LHCN-M2 (cell line): ENCODE data around the gene LTB4R2. TPM values are rescaled to one million over a fixed set of nuclear protein-coding genes. Genes with fewer than 3 reads are reported as not detected.
A peak's percentile ranks its signal among the peaks of the same experiment; 100 is the strongest.

ENCODE experiments used
- DNase-seq: peaks from one replicate; pipeline ENCODE4 v3.0.0-alpha.2; 2012; ENCODE audit warnings: low read depth
- polyA plus RNA-seq: library from polyadenylated mRNA; unstranded; fragments of >200 nt; gene quantifications from one replicate; pipeline ENCODE4 v1.2.1, GENCODE V29; 2012; ENCODE audit warnings: missing spikeins
- total RNA-seq: library from RNA; depleted of rRNA; stranded (reverse); fragments of >200 nt; gene quantifications from 2 replicates; pipeline ENCODE4 v1.2.3, GENCODE V29; 2014; rRNA removed

LTB4R2 gene
- 2.4 and 2.5 TPM in 2 replicates for total RNA-seq
- polyA plus RNA-seq, result 1.2 TPM

- no peak for DNase-seq
Measured at GRCh38 chr14:24309538-24310264, at the start of gene LTB4R2. Gene LTB4R2, plus strand, starts transcription at chr14:24310140. Its CDS starts 525 bp downstream, at chr14:24310665.

DNA sequence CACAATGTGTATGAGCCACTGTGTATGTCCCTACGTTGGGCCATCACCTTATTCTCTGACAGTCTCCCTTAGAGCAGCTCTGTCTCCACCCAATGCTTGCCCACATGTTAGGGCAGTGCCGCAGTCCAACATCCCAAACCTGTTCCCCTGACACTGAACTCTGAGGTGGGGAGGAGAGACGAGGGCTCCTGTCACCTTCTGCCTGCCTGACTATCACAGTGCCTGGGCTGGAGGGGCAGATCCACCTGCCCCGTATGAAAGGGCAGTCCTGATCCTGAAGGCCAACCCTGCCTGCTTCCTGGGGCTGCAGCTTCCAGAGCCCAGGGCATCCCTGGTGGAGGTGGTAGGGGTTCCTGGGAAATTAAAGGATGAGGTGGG is 49.2 kb upstream of the LTB4R2 start:
- DNase-seq, result no peak

DNA sequence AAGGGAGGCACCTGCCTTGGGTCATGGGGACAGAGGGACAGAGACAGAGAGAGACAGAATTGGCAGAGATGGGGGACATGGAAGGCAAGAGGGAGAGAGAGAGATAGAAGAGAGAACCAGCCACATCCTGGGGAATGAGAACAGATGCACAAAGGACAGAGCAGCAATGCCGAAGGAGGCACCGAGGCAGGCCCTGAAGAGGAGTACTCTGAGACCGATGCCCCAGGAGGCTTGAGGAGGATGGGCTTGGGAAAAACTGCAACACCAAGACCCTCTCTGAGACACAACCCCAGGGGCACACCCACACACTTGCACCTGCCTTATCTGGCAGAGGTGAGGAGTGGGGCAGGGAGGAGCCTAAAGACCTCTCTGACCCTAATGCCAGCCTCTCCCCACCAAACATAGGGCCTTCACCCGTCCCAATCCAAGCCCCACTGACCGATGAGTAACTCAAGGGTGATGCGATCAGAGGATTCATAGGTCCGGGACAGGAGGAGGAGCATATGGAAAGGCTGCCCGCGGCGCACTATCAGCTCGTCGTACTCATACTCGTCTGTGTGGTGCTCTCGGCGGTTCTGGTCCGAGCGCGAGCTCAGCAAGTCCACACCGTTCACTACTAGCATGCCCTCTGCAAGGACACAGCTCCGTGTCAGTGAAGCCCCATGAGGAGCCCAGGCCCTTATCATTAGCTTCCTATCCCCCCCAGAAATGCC is 48.5 kb upstream of the LTB4R2 start:
- no peak for DNase-seq

DNA sequence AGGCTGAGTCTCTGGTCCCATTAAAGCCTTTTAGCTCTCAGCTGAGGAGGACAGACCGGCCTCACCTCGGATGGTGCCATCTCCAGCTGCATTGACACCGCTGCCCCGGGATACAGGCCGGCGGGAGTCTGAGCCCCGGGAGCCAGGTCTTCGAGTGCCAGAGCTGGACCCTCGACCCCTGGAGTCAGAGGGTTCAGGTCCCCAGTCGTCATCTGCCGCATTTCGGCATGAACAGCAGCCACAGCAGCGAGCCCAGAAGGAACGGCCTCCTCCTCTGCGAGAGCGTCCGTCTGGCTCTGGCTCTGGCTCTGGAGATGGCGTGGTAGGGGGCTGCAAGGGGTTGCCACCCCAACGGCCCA is 48.0 kb upstream of the LTB4R2 start:
- no peak for DNase-seq

DNA sequence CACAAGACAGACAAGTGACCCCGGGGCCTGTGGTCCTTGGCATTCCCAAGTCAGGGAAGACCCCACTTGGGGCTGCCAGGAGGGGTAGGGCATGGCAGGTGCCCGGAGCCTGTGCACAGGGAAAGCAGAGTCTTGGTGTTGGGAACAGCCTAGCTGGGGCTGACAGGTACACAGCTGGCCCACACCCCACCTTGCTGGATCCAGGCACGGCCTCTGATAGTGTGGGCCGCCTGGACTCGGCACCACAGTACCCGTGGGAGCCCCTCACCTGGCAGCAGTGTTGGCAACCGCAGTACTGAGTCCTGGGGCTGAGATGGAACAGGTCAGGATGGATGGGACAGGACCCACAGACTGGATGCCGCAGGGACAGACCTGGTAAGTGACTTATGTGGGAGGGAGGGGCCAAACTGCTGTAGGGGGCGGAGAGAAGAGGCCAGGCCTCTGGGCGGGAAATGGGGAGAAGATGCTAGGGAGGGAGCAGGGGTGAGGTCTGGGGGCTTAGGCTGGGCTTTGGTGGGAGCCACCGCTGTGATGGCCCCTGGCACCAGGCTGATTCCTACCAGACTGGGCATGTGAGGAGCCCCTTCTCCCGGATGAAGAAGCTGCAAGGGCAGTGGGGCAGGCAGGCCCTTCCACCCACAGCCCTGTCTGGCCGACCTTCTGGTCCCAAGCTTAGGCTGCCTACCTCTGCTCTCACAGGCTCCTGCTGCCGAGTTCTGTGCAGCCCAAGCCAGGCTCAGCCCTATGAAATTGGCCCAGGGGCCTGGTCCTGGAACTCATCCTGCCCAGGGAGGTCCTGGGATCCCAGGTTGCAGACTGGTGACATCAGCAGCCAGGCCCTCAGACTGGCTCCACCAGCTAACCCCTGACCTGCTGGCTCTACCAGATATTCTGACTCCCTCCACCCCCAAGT is 46.9 kb upstream of the LTB4R2 start, which contains the start of gene TGM1:
Gene TGM1, minus strand, starts transcription at position 357 of the 913 bp plus-strand sequence. CDS start 825 bp downstream, outside the sequence.
- no peak for DNase-seq

DNA sequence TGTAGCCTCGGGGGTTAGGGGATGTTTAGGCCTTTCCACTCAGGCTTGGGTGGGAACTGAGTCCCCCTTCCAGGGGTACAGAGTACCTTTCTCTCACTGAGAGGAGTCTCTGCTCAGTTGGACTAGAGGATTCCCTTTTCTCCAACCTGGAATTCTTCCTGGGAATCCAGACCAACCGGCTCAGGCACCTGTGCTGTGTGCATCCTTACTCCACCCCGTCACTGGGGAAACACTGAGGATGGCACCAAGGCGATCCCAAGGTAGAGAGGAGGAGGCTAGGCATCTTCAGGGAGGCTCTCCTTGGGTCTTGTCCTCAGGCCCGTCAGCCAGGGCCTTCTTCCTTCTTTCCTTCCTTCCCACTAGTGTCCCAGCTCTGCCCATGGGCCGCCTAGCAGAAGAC is 46.1 kb upstream of the LTB4R2 start:
- DNase-seq, result no peak

- no peak for DNase-seq
Measured at GRCh38 chr14:24264298-24264697, 45.6 kb upstream of the LTB4R2 start.

DNA sequence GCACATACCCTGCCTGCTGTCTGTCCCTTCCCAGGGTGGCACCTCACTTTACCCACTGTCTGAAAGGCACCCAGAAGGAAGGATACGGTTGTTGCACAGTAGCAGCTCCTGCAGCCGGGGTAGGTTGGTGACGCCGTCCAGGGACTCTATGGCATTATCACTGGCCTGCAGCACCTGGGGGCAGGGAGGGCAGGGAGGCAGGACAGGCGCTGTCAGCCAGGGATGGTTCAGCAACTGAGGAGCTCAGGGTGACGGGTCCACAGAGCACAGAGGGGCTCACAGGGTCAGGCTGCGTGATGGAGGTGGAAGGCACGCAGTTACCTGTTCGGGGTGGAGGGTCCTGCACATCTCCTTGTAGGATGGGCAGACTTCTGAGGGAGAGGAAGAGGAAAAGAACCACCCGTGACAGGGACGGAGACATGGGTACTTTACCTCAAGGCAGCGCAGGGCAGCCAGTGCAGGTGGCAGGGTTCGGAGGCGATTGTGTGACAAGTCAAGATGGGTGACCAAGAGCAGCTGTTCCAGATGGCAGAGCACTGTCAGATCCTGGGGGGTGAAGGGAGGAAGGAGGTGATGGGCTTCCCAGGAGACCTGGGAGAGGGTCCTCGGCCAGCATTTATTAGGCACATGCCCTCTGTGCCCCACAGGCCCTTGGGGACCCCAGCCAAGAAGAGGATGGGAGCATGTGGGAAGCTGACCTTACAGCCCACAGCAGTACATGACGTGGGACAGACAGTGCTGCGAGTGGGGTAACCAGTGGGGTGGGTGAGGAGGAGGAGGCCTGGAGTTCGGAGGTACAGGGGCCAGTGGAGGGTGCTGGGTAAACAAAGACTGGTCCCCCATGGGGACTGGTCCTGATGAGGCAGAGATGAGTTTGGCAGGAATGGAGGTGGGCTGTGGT is 43.3 kb upstream of the LTB4R2 start:
- no peak for DNase-seq

DNA sequence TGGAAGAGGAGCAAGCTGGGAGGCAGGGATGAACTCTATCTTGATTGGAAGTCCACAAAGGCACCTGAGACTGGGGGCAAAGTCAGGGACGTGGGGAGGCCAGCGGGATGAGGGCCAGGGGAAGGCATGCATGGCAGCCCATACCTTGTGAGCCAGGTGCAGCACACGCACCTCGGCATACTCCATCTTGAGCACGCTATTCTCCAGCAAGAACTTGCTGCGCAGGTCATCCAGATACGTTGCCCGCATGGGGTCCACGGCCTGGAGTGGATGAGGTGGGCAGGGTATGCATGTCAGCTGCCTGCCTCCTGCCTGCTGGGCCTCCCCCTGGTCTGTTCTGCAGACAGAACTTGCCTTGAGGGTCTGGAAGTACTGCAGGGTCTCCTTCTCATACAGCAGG is 42.4 kb upstream of the LTB4R2 start:
- DNase-seq, result no peak

GRCh38 chr14:24268225-24268624 is 41.7 kb upstream of the LTB4R2 start:
- no peak for DNase-seq

GRCh38 chr14:24269368-24269767 is 40.6 kb upstream of the LTB4R2 start:
- no peak for DNase-seq

DNA sequence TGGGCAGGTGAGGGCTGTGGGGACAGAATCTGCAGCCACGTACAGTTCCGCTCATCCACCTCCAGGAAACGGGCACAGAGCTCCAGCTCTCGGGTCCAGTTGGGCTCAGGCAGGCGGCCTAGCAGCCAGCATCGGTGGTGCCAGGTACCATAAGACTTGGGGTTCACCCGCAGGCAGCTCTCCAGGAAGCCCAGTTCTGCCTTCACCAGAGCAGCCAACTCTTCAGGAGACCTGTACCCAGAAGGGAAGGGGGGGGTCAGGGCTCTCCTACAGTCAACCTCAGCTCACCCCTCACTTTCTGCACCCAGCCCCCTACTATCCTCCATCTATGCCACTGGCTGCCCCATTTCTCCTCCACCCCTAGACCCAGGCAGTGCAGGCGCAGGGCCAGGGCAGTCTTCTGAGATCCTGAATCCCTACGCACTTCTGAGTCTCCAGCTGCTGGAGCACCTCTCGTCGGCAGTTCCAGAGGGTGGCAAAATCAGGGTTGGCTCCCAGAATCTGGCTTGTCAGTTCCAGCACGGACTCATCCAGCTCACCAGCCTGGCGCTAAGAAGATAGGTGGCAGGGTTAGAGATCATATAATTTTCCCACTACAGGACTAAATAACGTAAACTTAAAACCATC is 39.9 kb upstream of the LTB4R2 start:
- DNase-seq, result no peak

GRCh38 chr14:24270537-24271133 is 39.3 kb upstream of the LTB4R2 start:
- no peak for DNase-seq

DNA sequence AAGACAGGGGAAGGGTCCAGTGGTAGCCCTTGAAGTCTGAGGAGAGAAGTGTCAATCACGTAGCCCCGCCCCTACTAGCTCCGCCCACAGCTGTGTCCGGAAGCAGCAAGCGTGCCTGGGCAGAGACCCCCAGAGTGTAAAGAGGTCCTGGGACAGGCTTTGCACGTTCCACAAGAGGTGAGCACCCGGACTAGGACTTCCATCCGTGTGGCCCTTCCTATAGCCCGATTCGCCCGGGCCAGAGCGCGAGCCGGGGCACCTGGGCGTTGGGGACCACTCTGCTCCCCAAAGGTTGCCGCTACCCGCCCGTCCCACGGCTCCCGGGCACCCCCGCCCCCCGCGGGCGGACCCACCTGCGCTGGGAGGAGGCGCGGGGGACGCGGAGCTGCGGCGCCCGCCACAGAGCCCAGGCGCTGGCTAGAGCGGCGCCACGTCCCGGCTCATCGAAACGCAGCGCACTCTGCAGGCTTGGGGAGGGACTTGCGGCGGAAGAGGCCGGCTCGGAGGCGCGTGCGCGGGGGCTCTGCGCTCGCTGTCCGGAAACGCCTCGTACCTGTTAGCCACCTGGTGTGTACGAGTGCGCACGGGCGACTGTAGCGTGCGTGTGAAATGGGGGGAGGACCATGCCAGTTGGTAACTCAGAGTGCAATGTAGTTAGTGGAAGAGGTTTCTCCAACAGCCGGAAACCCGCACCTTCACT is 38.7 kb upstream of the LTB4R2 start, which contains the start of gene RABGGTA:
Gene RABGGTA, minus strand, starts transcription at position 464 of the 700 bp plus-strand sequence. CDS start 482 bp downstream, outside the sequence.
- peak; percentile 78 for DNase-seq

DNA sequence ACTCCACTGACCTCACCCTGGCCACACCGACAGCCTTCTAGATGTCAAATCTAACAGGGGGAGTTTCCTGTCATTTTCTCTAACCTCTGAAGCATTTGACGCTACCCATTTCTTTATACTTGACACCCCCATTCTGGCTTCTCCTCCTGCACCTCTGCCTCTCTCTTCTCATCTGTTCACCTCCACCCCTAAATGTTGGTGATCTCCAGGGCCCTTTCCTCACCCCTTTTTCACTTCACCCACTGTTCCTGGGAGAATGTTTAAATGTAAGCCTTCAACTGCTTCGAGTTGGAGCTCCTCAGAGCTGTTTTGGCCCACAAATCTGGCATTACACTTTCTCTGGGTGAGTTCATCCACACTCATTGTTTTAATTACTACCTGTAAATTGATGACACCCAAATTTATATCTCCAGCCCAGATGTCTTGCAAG is 38.1 kb upstream of the LTB4R2 start:
- DNase-seq, result no peak

- no peak for DNase-seq
Measured at GRCh38 chr14:24272467-24272866, 37.5 kb upstream of the LTB4R2 start.

GRCh38 chr14:24273422-24273998 is 36.4 kb upstream of the LTB4R2 start:
- no peak for DNase-seq

- no peak for DNase-seq
Measured at GRCh38 chr14:24274101-24274543, 35.8 kb upstream of the LTB4R2 start.

DNA sequence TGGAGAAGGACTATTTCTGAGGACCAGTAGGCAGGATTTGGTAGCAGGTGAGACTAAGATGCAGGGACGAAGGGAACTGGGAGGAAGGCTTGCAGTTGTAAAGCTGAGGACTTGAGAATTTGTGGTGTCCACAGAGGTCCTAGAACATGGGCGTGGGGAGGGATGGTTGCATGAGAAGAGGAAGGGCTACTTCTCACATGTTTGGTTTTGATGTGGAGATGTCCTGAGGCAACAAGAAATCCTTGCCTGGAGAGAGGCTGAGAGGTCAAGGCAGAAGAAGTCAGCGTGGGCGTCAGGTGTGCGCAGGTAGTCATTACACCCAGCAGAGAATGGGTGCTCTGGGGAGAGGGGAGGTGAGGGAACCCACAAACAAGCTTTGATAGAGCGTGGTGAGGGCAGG is 32.9 kb upstream of the LTB4R2 start:
- DNase-seq, result no peak
